NCI-H82 treated with DMSO at 0.1 percent for 48 hours (cell line): ENCODE results near the gene NXPE3.
"Not testable (repeated sequence)": the region's sequence is repeated elsewhere in the genome, so short reads cannot be mapped to it uniquely, and the experiment has no call there.

Experiments
- DNase-seq: peaks from one replicate; lab custom pipeline; 2025; ENCODE audit not compliant: unreplicated experiment; lab: John Stamatoyannopoulos, UW

The NXPE3 gene

GRCh38 chr3:101779047-101779821, at the start of gene NXPE3:
Gene NXPE3, plus strand, starts transcription at chr3:101779211. Its CDS starts 6,386 bp downstream, at chr3:101785597.
- DNase-seq: peak; percentile 77

GRCh38 chr3:101729586-101729985, 49.4 kb upstream of the NXPE3 start:
- no peak for DNase-seq

GRCh38 chr3:101730839-101731238, 48.2 kb upstream of the NXPE3 start:
- DNase-seq: no peak

- no peak for DNase-seq
These were observed 46.8 kb upstream of the NXPE3 start for GRCh38 chr3:101732240-101732641.

- no peak for DNase-seq
These were observed 43.2 kb upstream of the NXPE3 start for GRCh38 chr3:101735833-101736232.

GRCh38 chr3:101741914-101742313, 37.1 kb upstream of the NXPE3 start:
- not testable (repeated sequence) for DNase-seq

GRCh38 chr3:101744811-101745210, 34.2 kb upstream of the NXPE3 start:
- no peak for DNase-seq

- DNase-seq: not testable (repeated sequence)
These were observed 33.1 kb upstream of the NXPE3 start for GRCh38 chr3:101745934-101746333.

- not testable (repeated sequence) for DNase-seq
These were observed 25.5 kb upstream of the NXPE3 start for GRCh38 chr3:101753386-101754113.

GRCh38 chr3:101758224-101758623, 20.8 kb upstream of the NXPE3 start:
- DNase-seq: no peak

- no peak for DNase-seq
These were observed 16.9 kb upstream of the NXPE3 start for GRCh38 chr3:101762041-101762646.

GRCh38 chr3:101777745-101778281, 1.2 kb upstream of the NXPE3 start:
- not testable (repeated sequence) for DNase-seq

- DNase-seq: no peak
These were observed 495 bp upstream of the NXPE3 start for GRCh38 chr3:101778385-101779046.

- no peak for DNase-seq
These were observed 891 bp downstream of the NXPE3 start for GRCh38 chr3:101779822-101780381.

- DNase-seq: no peak
These were observed 1.6 kb downstream of the NXPE3 start for GRCh38 chr3:101780661-101781060.

- DNase-seq: no peak
These were observed 2.2 kb downstream of the NXPE3 start for GRCh38 chr3:101781166-101781565.

- DNase-seq: no peak
These were observed 6.0 kb downstream of the NXPE3 start for GRCh38 chr3:101784855-101785613.

GRCh38 chr3:101791778-101792177, 12.8 kb downstream of the NXPE3 start:
- no peak for DNase-seq

- no peak for DNase-seq
These were observed 17.2 kb downstream of the NXPE3 start for GRCh38 chr3:101796077-101796680.

- no peak for DNase-seq
These were observed 22.2 kb downstream of the NXPE3 start for GRCh38 chr3:101801174-101801573.
